ENCODE results near the gene FBXO34.

The FBXO34 gene

DNA sequence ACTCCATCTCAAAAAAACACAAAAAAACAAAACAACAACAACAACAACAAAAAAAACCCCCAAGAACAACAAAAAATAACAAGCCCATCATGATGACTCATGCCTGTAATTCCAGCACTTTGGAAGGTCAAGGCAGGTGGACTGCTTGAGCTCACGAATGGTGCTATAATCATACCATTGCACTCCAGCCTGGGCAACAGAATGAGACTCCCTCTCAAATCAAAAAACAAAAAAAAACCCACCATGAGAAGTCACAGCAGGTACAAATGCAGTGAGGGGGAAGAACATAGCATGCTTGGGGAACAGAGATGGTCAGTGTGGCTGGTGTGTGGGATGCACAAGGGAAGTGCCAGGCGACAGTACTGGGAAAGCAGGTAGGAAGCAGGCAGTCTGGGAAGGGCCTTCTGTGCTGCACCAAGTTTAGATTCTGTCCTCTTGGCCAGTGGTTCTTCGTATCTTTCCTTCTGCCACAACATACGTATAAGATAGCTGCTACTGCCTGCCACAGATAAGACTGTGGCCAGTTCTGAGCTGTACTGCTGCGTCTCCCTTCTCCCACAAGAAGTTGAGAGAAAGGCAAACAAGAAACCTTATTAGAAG, 112.4 kb downstream of the FBXO34 start:
- no peak for DNase-seq (ENCODE audit: low spot score)

DNA sequence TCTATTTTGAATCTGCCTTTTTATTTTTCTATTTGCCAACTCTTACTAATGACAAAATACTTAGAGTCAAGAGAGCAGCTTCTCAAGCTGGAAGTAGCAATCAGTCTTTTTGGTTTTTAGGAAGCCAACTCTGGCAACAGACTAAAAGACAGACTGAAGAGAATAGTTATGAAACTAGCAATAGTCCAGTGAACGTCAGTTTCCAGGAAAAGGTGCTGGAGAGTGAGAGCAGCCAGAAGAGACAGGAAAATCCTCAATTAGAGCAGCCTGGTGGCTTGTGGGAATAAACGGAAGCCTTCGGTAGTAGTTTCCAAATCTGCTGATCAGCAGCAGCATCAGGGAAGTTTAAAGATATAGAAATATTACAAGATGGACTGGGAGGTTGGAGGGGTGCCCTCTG, 113.3 kb downstream of the FBXO34 start:
- DNase-seq (ENCODE audit: low spot score): no peak

DNA sequence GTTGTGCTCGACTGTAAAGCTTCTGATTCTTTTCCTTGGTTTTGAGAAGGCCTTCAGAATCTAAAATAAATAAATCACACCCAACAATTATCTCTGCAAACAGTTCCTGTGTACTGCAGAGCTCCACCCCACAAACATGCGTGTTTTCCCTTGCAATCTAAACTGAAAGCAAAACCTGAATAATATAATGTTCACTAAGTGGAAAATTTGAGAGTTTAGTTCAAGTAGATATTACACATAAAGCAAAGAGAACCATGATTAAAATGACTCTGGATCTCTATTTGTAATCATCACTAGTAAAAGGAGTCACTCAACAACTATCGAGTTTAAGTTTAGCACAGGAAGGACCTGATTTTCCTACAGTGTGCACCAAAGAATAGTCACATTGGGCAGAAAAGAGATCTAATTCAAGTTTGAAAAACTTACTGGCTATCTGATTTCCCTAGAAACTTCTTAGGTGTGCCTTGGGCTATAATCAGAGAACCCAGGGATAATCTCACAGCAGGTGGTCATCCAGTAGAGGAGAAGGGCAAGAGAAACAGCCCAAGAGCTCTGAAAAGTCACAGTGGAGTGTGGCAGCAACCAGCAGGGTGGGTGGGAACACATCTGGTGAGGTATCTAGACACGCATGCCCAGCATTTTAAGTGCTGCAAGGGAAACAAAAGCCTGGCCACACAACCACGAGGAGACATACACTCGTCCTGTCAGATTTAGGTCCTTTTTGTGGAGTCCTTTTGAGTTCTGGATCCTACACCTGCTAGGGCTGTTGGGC, 115.0 kb downstream of the FBXO34 start:
- peak; percentile 32 for DNase-seq (ENCODE audit: low spot score)

DNA sequence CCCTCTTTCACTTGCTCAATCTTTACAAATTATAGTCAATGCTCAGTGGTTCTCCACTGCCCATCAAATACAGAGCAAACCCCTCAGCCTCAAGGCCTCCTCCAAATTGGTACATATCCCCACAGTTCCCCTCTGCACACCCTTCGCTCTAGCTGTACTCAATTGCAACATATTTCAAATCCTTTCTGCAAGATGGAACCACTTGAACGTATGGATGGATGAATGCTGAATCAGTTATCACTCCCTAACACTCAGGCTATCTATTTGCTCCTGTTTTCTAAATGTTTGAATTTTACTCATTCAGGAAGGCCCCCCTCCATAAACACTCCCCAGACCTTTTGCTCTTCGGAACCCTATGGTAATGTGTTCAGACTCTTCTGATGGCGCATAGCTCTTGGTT, 115.9 kb downstream of the FBXO34 start:
- DNase-seq (ENCODE audit: low spot score): no peak

DNA sequence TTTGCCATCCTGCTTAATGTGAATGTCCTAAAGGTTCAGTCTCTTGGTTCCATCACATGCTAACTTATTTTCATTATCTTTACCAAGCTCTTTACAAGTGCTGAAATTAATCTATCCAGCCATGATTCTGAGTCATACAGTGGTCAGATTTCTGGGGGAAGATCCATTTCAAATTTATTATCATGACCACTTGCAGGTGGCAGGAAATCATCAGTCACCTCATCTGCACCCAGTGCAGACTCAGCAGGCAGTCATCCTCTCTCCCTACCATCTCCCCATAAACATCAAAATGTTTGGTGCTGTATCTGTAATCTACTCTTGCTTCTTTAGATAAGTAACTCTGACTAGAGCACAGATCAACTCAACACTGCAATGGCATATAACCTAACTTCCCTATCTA, 116.9 kb downstream of the FBXO34 start:
- peak; percentile 19 for DNase-seq (ENCODE audit: low spot score)

DNA sequence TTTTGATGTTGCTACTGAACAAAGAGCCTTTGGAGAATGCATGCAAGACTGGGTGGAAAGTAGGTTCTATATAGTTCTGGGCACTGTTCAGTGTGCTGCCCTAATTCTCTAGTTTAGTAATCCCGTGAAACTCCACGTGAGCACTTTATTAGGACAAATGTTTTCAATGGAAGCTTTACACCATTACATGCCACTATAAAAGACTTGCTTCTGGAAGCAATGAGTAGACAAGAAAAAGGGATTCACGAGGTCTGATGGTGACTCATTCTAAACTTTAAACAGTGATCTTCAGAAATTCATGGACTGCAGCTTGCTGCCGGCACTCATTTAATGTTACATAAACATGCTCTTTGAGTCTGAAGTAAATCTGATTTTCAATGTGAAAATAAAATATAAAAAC, 118.1 kb downstream of the FBXO34 start:
- DNase-seq (ENCODE audit: low spot score): no peak

DNA sequence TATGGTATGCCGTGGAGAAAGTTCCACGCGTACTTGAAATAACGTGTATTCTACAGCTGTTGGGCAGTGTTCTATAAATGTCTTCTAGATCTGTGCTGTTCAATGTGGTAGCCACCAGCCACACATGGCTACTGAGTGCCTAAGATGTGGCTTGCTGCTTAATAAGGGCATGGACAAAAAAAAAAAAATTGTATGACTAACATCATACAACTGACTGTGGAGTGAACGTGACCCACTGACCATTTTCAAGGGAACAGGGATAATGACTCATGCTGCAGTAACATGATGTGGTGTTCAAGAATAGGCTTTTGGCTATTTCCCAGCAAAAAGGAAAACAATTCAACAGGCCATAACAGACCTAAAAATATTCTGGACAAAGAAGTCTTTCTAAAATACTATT, 127.5 kb downstream of the FBXO34 start:
- DNase-seq (ENCODE audit: low spot score): no peak

DNA sequence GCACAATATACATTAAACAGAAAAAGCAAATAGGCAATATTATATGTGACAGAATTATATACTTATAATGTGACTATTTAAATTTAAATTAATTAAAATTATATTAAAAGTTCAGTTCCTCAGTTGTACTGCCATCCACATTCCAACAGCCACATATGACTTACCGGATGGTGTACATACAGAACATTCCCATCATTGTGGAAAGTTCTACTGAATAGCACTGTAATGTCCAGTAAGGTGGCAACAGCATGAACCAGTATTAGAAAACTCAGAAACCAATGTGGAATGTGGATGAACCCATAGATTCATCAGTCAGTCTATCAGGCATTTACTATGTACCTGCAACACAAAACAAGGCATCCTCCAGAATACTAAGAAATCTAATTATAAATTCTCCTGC, 128.0 kb downstream of the FBXO34 start:
- DNase-seq (ENCODE audit: low spot score): no peak

DNA sequence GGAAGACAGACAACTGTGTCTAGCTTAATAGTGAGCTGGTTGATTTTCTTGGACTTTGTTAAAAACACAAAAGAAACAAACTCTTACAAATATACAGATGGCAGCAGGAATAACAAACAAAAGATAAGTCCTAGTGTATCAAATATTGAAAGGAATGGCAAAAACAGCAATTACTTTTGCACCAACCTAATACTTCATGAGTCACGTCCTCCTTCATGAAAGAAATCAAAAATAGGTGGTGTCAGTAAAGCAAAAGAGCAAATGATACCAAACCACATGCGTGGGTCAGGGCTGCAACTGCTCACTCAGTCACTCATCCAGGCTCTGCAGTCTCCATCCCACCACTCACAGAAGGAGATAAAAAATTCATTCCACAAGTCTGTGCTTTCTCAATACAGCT, 128.6 kb downstream of the FBXO34 start:
- DNase-seq (ENCODE audit: low spot score): no peak

DNA sequence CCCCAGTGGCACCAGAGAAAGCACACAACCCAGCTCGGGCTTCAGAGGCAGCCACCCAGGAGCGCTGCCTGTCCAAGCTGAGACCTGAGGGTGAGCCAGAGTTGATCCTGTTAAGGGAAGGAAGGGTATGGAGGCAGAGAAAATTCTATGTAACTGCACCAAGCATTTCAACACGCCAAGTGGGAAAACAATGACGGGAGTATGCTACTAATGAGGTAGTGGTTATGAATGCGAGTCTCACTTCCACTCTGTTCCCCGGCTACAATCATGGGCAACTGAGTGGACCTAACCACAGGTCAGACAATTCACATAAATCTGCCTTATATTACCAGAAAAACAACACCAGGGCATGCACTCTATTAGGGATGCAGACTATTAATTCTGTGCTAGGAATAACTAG, 130.5 kb downstream of the FBXO34 start:
- DNase-seq (ENCODE audit: low spot score): no peak
